NB4 (cell line): ENCODE measurements around the gene PLEKHA6.

Experiments used
- CTCF ChIP-seq: IDR thresholded peaks from one replicate; pipeline ENCODE4 v1.5.1; 2012; ENCODE audit warnings: low read depth, low read length
- POLR2A ChIP-seq: IDR thresholded peaks from 2 replicates; pipeline ENCODE4 v1.6.1; 2011; ENCODE audit warnings: mild to moderate bottlenecking; ENCODE audit not compliant: insufficient read length; ENCODE audit errors: extremely low read depth
- TF ChIP-seq, protein P1 (sequence below): IDR thresholded peaks from 2 replicates; pipeline ENCODE4 v1.6.1; 2011; ENCODE audit warnings: low read depth, low read length

DNA sequence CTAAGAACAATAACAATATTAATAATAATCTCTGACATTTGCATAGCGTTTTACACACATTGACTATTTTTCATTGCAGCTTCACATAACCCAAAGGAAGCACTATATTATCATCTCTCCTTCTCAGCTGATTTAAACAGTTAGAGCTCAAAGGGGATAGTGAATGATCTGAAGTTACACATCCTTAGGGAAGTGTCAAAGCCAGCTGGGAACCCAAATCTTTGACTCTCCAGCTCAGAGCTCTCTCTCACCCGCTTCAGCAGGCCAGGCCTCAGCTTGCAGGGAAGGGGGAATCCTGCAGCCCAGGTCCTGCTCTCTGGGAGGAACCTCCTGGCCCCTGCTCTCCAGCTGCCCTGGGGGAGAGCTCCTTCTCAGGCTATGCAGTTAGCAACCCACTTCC lies 26.3 kb downstream of the PLEKHA6 start:
- TF ChIP-seq CTCF (no peak), POLR2A (no peak)
- TF ChIP-seq, protein P1, sequence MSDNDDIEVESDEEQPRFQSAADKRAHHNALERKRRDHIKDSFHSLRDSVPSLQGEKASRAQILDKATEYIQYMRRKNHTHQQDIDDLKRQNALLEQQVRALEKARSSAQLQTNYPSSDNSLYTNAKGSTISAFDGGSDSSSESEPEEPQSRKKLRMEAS: no peak
